HS-27A (cell line): Measurements from ENCODE around the gene TMEM59L.
A peak's percentile ranks its signal among the peaks of the same experiment; 100 is the strongest.
"Not testable (repeated sequence)": the region's sequence is repeated elsewhere in the genome, so short reads cannot be mapped to it uniquely, and the experiment has no call there.

Experiments used
- DNase-seq: peaks from one replicate; pipeline ENCODE4 v3.0.0-alpha.2; 2012; ENCODE audit warnings: low read depth, missing footprints

TMEM59L gene

DNA sequence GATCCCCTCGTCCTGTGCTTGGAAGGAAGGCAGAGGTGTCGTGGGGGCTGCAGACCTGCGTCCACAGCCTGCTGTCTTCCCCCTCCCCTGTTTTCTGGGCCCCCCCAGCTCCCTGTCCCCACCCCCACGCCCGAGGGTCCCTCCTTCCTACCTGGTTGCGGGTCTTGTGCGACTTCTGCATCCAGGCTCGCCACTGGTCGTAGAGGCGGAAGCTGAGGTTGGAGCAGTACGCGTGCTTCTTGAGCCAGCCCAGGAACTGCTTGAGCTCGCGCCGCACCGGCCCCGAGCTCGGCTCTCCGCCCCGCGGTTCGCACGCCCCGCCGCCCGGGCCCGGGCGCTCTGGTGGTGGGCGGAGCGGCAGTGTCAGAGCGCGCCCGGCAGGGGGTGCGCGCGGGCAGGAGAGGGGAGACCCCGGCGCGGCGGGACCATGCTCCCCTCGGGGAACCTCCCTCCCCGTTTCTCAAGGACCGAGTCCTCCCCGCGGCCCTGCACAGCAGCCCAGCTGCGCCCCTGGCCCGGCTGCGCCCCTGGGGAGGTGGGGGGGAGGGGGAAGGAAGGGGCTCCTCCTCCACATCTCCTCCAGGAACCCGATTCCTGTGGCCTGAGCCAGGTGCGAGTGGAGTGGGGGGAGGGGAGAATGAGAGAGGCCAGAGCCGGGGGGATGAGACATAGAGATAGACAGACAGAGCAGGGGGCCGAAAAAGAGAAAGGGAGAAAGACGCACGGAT is 18.4 kb upstream of the TMEM59L start:
- DNase-seq: peak; percentile 14

DNA sequence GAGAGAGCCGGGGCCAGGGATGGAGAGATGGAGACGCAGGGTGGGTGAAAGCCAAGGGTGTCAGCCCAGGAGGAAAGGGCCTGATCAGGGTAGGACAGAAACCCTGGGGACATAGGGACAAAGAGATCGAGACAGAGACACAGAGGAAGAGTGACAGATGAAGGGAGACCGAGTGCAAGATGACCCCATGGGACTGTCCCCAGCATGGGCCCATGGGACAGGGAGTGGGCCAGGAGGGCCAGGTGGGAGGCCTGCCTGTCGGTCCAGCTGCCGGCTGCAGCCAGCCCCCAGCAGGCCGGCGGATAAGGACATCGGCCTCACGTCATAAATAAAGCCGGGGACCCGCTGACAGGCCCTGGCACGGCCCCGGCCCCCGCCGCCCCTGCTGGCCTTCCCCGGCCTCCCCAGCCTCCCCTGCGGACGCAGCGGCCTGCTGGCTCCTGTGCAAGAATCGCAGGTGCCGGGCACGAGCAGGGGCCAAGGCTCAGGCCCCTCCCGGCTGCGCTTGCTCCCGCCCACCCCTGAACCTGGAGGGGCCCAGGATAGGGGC is 17.8 kb upstream of the TMEM59L start:
- no peak for DNase-seq

DNA sequence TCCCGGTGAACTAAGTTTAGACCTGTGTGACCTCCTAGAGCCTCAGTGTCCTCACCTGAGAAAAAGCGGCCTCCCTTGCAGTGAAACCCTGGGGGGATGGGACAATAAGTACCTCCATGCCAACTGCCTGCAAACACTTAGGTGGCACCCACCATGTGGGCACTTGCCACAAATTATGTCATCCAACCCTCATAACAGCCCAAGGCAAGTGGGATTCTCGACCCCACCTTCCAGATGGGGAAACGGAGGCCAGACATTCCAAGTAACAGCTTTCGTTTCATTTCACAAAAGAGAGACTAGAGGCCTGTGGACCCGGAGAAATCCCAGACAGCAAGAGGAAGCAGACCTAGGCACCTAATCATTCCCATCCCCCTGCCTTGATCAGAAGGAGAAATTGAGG is 17.2 kb upstream of the TMEM59L start:
- no peak for DNase-seq

DNA sequence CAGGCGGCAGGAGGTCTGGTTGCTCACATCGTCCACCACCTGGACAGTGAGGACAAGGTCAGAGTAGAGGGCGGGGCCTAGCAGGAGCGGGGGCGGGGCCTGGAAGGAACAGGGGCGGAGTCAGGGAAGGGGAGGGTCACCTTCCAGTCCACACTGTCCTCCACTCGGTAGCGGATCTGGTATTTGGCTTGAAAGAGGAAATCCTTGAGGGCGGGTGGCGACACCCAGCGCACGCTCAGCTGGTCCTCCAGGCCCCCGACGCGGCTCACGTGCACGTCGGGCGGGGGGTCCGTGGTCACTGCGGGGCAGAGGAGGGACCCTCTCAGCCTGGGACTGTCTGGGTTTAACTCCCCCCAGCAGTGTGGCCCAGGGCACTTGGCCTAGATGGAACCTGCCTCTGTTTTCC is 15.9 kb upstream of the TMEM59L start:
- DNase-seq: no peak

DNA sequence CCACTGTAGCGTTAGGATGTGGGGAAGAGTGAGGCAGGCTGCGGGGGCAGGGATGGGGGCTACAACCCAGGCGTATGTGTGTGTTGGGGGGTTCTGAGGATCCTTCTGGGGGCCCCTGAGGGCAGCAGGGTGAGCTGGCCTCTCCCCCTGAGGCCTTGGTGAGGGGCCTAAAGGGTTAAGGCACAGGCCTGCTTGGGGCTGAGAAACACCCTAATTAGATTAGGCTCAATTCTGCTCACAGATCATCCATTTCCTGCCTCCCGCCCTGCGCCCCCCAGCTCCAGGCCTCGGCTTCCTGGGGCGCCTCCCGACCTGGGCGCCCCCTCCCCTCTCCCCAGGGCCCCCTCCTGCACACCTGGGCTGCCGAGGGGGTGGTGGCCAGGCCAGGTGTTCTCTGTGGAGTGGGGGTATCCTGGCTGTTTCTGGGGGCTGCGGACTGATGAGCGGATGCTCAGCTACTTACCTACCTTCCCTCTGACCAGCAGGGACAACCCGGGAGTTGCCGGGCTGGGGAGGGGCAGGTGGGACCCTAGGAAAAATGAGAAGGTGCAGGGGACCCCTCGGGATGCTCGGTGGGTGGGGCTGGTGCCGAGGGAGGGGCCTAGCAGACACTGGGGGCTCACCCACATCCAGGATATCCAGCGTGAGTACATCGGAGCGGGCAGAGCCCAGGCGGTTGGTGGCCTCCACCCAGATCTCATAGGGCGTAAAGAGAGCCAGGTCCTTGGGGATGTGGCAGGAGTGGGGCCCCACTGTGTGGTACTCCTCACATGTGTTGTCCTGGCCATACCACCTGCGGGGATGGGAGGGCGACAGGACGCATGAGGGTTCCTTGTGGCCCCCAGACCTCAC is 14.6 kb upstream of the TMEM59L start:
- no peak for DNase-seq

DNA sequence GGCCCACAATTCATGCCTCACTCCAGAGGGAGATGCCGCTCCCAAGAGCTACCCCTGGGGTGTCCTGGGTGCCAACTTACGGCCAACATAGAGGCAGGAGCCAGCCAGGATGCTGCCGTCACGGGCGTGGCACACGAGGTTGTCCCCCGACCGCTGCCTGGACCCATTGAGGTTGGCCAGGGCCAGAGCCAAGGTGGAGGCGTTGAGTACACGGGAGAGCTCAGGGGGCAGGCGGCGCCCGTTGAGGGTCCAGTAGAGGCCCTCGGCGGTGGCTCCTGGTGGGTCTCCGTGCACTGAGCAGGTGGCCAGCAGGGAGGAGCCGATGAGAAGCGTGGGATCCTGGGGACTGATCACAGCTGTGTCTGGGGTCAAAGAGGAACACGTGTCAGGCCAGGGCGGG is 13.2 kb upstream of the TMEM59L start:
- DNase-seq: no peak

DNA sequence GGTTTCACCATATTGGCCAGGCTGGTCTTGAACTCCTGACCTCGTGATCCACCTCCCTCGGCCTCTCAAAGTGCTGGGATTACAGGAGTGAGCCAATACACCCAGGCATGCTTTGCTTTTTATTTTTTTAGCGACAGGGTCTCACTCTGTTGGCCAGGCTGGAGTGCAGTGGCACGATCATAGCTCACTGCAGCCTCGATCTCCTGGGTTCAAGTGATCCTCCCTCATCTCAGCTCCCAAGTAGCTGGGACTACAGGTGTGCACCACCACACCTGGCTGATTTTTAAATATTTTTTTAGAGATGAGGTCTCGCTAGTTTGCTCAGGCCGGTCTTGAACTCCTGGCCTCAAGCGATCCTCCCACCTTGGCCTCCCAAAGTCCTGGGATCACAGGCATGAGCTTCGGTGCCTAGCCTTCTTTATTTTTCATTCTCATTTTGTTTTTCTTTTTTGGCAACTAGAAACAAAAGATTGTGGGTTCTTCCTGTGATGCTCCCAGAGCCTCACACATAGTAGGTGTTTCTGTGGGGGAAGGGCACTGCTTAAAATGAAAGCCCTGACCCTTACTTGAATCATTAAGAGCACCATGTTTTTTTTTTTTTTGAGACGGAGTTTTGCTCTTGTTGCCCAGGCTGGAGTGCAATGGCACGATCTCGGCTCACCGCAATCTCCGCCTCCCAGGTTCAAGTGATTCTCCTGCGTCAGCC is 11.8 kb upstream of the TMEM59L start:
- not testable (repeated sequence) for DNase-seq

DNA sequence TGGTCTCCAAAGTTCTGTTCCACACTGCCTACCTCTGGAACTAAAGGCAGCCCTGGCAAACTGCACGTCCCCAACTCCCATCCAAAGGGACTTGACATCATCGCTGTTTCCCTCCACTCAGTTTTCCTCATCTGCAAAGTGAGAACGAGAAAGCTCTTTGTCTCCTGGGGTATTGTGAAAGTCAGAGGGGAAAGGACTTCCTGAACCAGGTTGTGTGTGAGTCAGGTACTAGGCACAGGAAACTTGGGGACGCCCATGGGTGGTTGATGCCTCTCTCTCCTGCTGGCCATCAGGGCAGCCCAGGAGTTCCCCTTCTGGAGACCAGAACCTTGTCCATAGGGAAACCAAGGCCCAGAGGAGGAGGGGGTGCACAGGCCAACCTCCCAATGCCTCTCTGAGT is 10.8 kb upstream of the TMEM59L start:
- no peak for DNase-seq

DNA sequence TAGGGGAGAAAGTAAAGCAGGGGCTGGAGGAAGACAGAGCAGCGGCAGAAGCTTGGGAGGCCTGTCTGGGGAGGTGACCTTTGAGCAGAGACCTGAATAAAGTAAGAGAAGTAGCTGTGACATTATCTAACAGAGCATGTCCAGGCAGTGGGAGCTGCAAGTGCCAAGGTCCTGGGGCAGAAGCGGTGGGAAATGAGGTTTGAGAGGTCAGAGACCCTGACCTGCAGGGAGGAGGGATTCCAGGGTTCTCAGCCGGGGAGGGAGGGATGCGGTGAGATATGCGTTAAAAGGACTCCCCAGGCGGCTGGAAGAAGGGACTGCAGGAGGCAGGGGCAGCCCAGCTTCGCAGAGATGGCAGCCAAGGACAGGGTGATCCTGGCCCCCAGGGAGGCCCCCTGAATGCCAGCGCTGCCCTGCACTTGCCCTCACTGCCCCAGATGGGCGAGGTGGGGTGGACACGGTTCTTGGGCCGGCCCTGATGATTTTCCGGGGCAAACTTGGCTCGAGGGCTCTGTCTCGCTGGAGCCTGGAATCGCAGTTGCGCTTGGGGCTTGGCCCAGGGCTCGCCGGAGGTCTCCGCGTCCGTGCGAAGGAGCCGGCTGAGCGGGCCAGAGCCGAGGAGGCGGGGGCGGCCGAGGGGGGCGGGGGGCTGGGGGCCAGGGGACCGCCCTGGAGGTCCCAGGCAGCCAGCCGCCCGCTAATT is 9.3 kb upstream of the TMEM59L start:
- no peak for DNase-seq

DNA sequence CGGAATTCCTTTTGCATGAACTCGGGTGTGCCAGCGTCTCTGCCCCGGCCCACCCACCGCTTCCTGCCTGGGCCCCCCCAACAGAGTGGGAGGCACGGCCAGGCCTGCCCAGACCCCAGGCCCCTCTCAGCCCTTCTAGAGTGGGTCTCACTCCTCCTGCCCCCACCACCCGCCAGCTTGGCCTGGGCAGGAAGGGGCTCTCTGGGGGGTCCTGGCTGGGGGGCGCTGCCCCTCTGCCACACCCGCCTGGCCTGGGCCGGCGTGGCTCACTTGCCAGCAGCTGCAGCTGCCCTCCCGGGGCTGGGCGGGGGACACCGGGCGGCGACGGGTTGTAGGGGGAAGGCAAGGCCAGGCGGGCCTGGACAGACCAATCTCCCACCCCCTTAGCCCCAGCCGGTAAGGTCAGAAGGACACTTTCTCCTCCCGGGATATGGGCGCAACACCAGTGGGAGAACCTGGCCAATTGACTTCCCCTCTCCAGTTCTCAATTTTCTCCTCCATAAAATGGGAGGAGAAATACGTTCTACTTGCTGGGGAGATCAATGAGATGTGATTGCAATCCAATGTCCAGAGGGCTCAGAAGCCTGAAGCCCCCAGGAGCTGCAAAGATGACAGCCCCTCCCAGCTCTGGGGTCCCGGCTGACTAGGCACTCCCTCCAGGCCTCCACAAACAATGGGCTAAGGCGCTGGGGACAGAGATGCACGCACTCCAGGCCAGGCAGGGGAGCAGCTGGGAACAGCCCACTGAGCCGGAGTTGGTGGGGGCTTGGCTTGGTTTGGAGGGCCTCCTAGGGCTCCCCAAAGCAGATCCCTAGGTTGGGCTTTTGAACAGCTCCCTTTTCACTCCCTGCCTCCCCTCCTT is 8.5 kb upstream of the TMEM59L start:
- DNase-seq: no peak

DNA sequence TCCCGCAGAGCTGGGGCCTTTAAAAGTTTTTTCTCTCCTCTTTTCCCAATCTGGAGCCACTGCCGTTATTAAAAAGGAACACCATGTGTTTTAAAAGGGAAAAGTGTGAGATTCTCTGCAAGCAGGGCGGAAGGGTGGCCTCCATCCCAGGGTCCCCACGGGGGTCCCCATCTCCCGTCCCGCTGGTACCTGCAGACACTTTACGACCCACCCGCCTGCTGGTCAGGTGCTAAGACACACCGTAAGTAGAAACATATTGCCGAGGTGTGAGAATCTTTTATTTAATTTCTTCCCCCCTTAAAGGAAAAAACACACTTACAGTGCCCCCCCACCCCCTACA is 7.9 kb upstream of the TMEM59L start:
- DNase-seq: no peak

DNA sequence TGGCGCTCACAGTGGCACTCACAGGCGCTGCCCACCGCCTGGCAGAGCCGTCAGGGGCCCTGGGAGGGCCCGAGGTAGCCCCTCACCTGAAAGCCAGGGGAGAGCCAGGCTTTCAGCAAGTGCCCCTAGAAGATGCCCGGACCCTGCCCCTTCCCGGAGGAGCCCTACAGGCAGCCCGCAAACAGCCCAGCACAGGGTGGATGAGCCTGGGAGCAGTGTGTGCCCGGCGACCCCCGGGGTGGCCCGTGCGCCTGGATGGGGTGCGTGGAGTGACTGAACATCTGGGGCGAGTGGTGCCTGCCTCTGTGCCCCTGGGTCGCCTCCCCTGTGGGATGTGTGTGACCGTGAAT is 7.5 kb upstream of the TMEM59L start:
- no peak for DNase-seq

DNA sequence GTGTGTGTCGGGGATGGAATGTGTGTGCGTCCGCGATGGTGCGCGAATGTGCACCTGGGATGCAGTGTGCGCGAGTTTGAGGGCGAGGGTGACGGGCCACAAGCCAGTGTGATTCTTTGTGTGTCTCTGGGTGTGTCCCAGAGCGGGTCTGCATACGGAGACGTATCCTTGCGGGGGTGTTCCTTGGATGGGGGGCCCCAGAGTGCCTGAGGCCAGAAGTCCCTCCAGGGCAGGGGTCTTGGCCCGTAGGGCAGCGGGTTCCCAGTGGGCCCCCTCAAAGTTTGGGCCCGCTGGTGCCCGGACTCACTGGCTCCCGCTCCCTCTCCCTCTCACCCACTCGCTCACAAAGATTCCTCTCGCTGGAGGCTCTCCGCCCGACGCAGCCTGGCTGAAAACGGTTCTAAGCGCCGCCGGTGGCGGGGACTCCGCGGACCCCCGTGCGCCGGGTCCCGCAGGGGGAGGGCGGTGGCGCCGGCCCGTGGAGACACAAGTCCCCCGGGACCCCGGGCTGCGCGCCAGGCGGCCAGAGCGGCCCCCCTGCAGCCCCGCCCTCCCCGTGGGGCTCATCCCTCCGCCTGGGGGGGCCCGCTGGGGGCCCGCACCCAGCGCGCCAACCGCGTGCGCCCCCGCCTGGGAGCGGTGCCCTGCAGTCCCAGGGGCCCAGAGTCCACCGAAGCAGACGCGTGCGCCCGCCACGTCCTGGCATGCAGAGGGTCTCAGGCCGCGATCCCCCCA is 7.0 kb upstream of the TMEM59L start:
- no peak for DNase-seq

DNA sequence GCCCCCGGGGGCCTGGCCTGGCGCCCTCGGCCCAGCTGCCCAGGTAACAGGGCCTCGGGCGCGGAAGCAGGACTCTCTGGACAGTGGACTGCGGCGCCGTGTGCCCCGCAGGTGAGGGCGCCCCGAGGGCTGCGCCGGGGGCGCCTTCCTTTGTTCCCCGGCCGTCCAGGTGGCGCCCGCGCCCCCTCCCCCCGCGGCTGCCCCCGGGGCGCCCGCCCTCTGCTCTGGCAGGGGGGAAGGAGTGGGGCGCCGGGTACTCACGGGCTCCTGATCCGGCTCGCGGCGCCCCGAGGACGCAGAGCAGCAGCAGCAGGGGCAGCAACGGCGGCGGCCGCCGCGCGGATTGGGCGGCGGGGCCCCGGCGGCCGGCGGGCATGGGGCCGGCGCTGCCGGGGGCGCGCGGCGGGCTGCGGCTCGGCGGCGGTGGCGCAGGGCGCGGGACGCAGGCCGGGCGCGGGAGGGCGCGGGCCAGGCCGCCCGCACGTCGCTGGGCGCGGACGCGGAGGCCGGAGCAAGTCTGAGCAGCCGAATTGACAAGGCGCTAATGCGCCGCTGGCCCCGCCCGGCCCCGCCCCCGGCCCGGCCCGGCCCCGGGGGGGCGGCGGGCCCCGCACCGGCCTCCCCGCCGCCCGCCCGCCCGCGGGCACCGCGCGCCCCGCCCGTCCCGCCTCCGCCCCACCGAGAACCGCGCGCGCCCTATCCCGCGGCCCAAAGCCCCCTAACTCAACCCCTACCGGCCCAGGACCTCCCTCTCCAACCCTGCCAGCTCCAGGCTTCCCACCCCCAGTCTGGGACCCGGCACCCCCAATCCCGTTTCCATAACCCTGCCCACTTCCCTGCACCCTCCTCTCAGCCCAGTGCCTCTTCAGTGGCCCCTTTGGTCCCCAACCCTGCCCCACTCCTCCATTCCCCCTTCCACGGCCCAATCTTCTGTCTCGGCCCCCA is 6.1 kb upstream of the TMEM59L start, which contains the start of gene CRLF1:
Gene CRLF1 (minus strand): TSS at position 519 of the 945 bp plus-strand sequence. CDS start 143 bp downstream, at position 376.
- no peak for DNase-seq

DNA sequence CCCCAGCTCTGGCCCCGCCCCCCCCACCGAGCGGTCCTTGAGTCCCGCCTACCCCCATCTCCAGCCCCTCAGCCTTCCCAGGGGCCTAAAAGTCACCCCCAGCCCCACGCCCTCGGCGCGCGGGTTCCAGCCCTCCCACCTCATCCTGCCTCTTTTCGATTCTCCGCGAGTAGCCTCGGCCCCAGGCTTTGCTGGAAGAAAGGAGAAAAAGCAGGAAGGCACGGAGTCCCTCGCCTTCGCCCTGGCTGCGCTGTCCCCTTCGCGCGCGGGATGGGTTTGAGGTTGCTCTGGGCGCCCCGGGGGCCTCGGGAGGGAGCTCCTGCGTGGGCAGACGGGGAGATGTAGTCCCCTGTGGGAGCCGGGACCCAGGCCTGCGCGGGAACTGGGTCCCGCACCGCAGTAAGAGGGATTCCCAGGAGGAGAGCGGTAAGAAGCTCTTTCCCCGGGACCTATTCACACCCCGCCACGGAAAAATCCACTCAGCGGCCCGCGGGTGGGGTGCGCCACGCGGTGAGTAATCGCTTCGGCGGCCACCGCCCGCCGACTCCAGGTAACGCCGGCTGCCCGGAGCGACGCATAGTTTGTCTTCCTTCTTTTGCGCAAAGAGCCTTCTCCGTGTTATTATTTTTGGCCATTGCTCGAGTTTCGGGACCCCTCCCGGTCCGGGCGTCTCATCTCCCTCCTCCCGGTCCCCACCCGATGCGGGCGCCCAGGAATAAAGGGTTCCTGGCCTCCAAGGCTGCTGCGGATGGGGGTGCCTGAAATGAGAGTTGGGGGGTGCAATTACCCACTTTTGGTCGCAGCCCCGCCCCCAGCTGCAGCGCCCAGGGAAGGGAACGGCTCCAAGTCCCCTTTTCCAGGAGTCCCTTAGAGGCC is 5.2 kb upstream of the TMEM59L start:
- no peak for DNase-seq

DNA sequence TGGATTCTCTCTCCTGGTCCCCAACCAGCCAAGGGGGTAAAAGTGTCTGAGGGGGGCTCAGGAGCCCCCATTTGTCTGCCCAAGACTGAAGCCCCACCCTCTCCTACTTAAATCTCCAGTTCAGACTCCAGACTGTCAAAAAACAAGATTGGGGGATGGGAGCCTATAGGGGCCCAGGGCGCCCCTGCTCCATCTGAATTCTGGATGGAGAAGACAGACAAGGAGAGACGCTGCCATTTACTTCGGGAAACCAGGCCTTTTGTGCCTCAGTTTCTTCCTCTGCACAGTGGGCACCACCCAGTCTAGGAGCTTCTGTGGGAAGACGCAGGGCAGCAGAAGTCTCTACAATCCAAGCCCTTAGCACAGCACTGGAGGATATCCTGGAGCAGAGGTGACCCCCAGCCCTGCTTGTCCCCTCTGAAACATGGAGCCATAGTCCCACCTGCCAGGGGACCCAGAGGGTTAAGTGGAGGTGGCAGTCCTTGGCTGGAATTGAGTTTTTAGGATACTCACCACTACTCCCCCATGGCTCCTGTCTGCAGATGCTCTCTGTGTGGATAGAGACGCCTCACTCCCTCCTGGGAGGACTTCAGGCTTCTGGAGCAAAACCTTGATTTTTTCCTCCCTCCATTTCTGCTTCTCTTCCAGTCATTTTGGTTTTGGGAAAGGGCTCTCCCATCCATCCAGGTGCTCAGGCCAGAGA is 4.4 kb upstream of the TMEM59L start:
- DNase-seq: no peak
